Measurements from ENCODE around the gene ASPN.

ASPN gene

GRCh38 chr9:92504881-92505280 is 22.6 kb upstream of the ASPN start:
- DNase-seq (ENCODE audit: low spot score): no peak

- DNase-seq (ENCODE audit: low spot score): no peak
Measured at GRCh38 chr9:92503156-92503555, 20.9 kb upstream of the ASPN start.

- peak; percentile 14 for DNase-seq (ENCODE audit: low spot score)
Measured at GRCh38 chr9:92501671-92502393, 19.5 kb upstream of the ASPN start.

GRCh38 chr9:92500725-92501124 is 18.4 kb upstream of the ASPN start:
- DNase-seq (ENCODE audit: low spot score): no peak

GRCh38 chr9:92499701-92500100 is 17.4 kb upstream of the ASPN start:
- no peak for DNase-seq (ENCODE audit: low spot score)

- DNase-seq (ENCODE audit: low spot score): no peak
Measured at GRCh38 chr9:92496396-92497176, 14.3 kb upstream of the ASPN start.

GRCh38 chr9:92494856-92495255 is 12.6 kb upstream of the ASPN start:
- no peak for DNase-seq (ENCODE audit: low spot score)

- DNase-seq (ENCODE audit: low spot score): peak; percentile 9
Measured at GRCh38 chr9:92493749-92494387, 11.6 kb upstream of the ASPN start.

- DNase-seq (ENCODE audit: low spot score): no peak
Measured at GRCh38 chr9:92492781-92493401, 10.6 kb upstream of the ASPN start.

- no peak for DNase-seq (ENCODE audit: low spot score)
Measured at GRCh38 chr9:92488681-92489550, 6.6 kb upstream of the ASPN start.

GRCh38 chr9:92486371-92486770 is 4.1 kb upstream of the ASPN start:
- no peak for DNase-seq (ENCODE audit: low spot score)

GRCh38 chr9:92484563-92484962 is 2.3 kb upstream of the ASPN start:
- DNase-seq (ENCODE audit: low spot score): no peak

- no peak for DNase-seq (ENCODE audit: low spot score)
Measured at GRCh38 chr9:92483627-92484545, 1.6 kb upstream of the ASPN start.

GRCh38 chr9:92482805-92483204 is 499 bp upstream of the ASPN start:
- no peak for DNase-seq (ENCODE audit: low spot score)

- DNase-seq (ENCODE audit: low spot score): peak; percentile 11
Measured at GRCh38 chr9:92480986-92481633, 1.2 kb downstream of the ASPN start.

GRCh38 chr9:92480291-92480771 is 2.0 kb downstream of the ASPN start:
- DNase-seq (ENCODE audit: low spot score): no peak

GRCh38 chr9:92479346-92479745 is 3.0 kb downstream of the ASPN start:
- DNase-seq (ENCODE audit: low spot score): no peak

- DNase-seq (ENCODE audit: low spot score): no peak
Measured at GRCh38 chr9:92478783-92479182, 3.5 kb downstream of the ASPN start.

- no peak for DNase-seq (ENCODE audit: low spot score)
Measured at GRCh38 chr9:92476962-92477361, 5.3 kb downstream of the ASPN start.

- DNase-seq (ENCODE audit: low spot score): no peak
Measured at GRCh38 chr9:92474587-92474986, 7.7 kb downstream of the ASPN start.

All from activated CD4-positive, alpha-beta T cell treated with anti-CD3 and anti-CD28 coated beads, Interleukin-2, Interleukin-4, amounts not matched to agents 100 ng/mL and 50 ng/mL, durations not matched to agents 16 hours and 8 hours (primary cell).